Medulla oblongata (tissue), 1 donor: ENCODE results near the gene EFEMP2.

Experiments
- DNase-seq: peaks from one replicate; pipeline ENCODE4 v3.0.0-alpha.2; 2015; ENCODE audit errors: extremely low spot score

Gene EFEMP2

GRCh38 chr11:65866509-65867283, 5.9 kb downstream of the EFEMP2 start:
- no peak for DNase-seq

- DNase-seq, result no peak
Measured at GRCh38 chr11:65865550-65866172, 6.9 kb downstream of the EFEMP2 start.

GRCh38 chr11:65864706-65865471, 7.7 kb downstream of the EFEMP2 start:
- no peak for DNase-seq

- DNase-seq, result no peak
Measured at GRCh38 chr11:65863889-65864705, 8.5 kb downstream of the EFEMP2 start.

GRCh38 chr11:65862941-65863888, 9.4 kb downstream of the EFEMP2 start:
- no peak for DNase-seq

- no peak for DNase-seq
Measured at GRCh38 chr11:65862191-65862735, 10.3 kb downstream of the EFEMP2 start.

GRCh38 chr11:65861533-65862183, 10.9 kb downstream of the EFEMP2 start:
- DNase-seq, result no peak

- DNase-seq, result no peak
Measured at GRCh38 chr11:65861165-65861505, 11.5 kb downstream of the EFEMP2 start.

- peak; percentile 97 for DNase-seq
Measured at GRCh38 chr11:65860278-65861164, 12.1 kb downstream of the EFEMP2 start, which contains the start of gene MUS81. TSS of gene MUS81 (plus strand) at chr11:65860433. CDS start at chr11:65860754, 321 bp downstream.

- no peak for DNase-seq
Measured at GRCh38 chr11:65859812-65860277, 12.8 kb downstream of the EFEMP2 start.

GRCh38 chr11:65859095-65859811, 13.3 kb downstream of the EFEMP2 start:
- DNase-seq, result peak; percentile 98

GRCh38 chr11:65858681-65859087, 13.9 kb downstream of the EFEMP2 start:
- no peak for DNase-seq

- DNase-seq, result peak; percentile 98
Measured at GRCh38 chr11:65857853-65858680, 14.5 kb downstream of the EFEMP2 start, which contains the start of gene CFL1. TSS of gene CFL1 (minus strand) at chr11:65858180. CDS start at chr11:65858099, 81 bp downstream.

- no peak for DNase-seq
Measured at GRCh38 chr11:65857500-65857852, 15.1 kb downstream of the EFEMP2 start.

- DNase-seq, result peak; percentile 85
Measured at GRCh38 chr11:65856689-65857499, 15.7 kb downstream of the EFEMP2 start.

GRCh38 chr11:65855927-65856363, 16.7 kb downstream of the EFEMP2 start:
- DNase-seq, result no peak
